DMS114 treated with DMSO at 0.1 percent for 48 hours (cell line): ENCODE data around the gene HDGFL3.
A peak's percentile ranks its signal among the peaks of the same experiment; 100 is the strongest.
"Not testable (repeated sequence)": the region's sequence is repeated elsewhere in the genome, so short reads cannot be mapped to it uniquely, and the experiment has no call there.

ENCODE experiments used
- DNase-seq: peaks from one replicate; lab custom pipeline; 2025; ENCODE audit not compliant: unreplicated experiment; lab: John Stamatoyannopoulos, UW

The HDGFL3 gene

GRCh38 chr15:83207660-83208366 is at the start of gene HDGFL3:
TSS of gene HDGFL3 (minus strand) at chr15:83207823. CDS start at chr15:83207414, 409 bp downstream.
- peak; percentile 60 for DNase-seq

- DNase-seq, result no peak
Observed at GRCh38 chr15:83250781-83251180, 43.2 kb upstream of the HDGFL3 start.

- DNase-seq, result no peak
Observed at GRCh38 chr15:83249030-83249343, 41.4 kb upstream of the HDGFL3 start.

GRCh38 chr15:83248151-83249029 is 40.8 kb upstream of the HDGFL3 start:
- DNase-seq, result peak; percentile 82

- DNase-seq, result no peak
Observed at GRCh38 chr15:83243634-83244033, 36.0 kb upstream of the HDGFL3 start.

GRCh38 chr15:83230242-83230641 is 22.6 kb upstream of the HDGFL3 start:
- DNase-seq, result no peak

GRCh38 chr15:83225449-83225848 is 17.8 kb upstream of the HDGFL3 start:
- DNase-seq, result no peak

GRCh38 chr15:83221781-83222180 is 14.2 kb upstream of the HDGFL3 start:
- not testable (repeated sequence) for DNase-seq

GRCh38 chr15:83219026-83219425 is 11.4 kb upstream of the HDGFL3 start:
- DNase-seq, result no peak

GRCh38 chr15:83215306-83215705 is 7.7 kb upstream of the HDGFL3 start:
- DNase-seq, result no peak

GRCh38 chr15:83210619-83211018 is 3.0 kb upstream of the HDGFL3 start:
- no peak for DNase-seq

GRCh38 chr15:83209333-83209732 is 1.7 kb upstream of the HDGFL3 start:
- no peak for DNase-seq

GRCh38 chr15:83208367-83208661 is 691 bp upstream of the HDGFL3 start:
- peak; percentile 47 for DNase-seq

- DNase-seq, result no peak
Observed at GRCh38 chr15:83207009-83207659, 489 bp downstream of the HDGFL3 start.

- peak; percentile 39 for DNase-seq
Observed at GRCh38 chr15:83206526-83207008, 1.1 kb downstream of the HDGFL3 start.

GRCh38 chr15:83205725-83206324 is 1.8 kb downstream of the HDGFL3 start:
- peak; percentile 69 for DNase-seq

- DNase-seq, result no peak
Observed at GRCh38 chr15:83204697-83205096, 2.9 kb downstream of the HDGFL3 start.

- DNase-seq, result no peak
Observed at GRCh38 chr15:83203543-83203942, 4.1 kb downstream of the HDGFL3 start.

- no peak for DNase-seq
Observed at GRCh38 chr15:83200589-83200988, 7.0 kb downstream of the HDGFL3 start.

GRCh38 chr15:83200162-83200561 is 7.5 kb downstream of the HDGFL3 start:
- DNase-seq, result no peak

GRCh38 chr15:83199288-83199687 is 8.3 kb downstream of the HDGFL3 start:
- no peak for DNase-seq
